GM18858 (cell line): ENCODE data around the gene SELENOF.
"Not testable (repeated sequence)": the region's sequence is repeated elsewhere in the genome, so short reads cannot be mapped to it uniquely, and the experiment has no call there.

ENCODE experiments used
- ATAC-seq: cut with Tn5 transposase; IDR thresholded peaks from one replicate; pipeline ENCODE4 v1.9.1; 2021; ENCODE audit not compliant: unreplicated experiment

Gene SELENOF

GRCh38 chr1:86821956-86822355 lies 92.0 kb downstream of the SELENOF start:
- ATAC-seq, result no peak

DNA sequence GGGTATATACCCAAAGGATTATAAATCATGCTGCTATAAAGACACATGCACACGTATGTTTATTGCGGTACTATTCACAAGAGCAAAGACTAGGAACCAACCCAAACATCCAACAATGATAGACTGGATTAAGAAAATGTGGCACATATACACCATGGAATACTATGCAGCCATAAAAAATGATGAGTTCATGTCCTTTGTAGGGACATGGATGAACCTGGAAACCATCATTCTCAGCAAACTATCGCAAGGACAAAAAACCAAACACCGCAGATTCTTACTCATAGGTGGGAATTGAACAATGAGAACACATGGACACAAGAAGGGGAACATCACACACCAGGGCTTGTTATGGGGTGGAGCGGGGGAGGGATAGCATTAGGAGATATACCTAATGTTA lies 94.0 kb downstream of the SELENOF start:
- ATAC-seq, result not testable (repeated sequence)

GRCh38 chr1:86817246-86817826 lies 96.6 kb downstream of the SELENOF start:
- not testable (repeated sequence) for ATAC-seq

GRCh38 chr1:86814118-86814517 lies 99.8 kb downstream of the SELENOF start:
- not testable (repeated sequence) for ATAC-seq
